IPS-18a (cell line): ENCODE results near the gene BRAF.
"Not testable (repeated sequence)": the region's sequence is repeated elsewhere in the genome, so short reads cannot be mapped to it uniquely, and the experiment has no call there.

Source experiments
- H3K27ac ChIP-seq: one replicate; pipeline ENCODE4 v1.5.1; 2013; ENCODE audit warnings: low read length
- H3K27me3 ChIP-seq: one replicate; pipeline ENCODE4 v1.6.1; 2013; ENCODE audit warnings: mild to moderate bottlenecking, low read length; ENCODE audit not compliant: control insufficient read depth, insufficient read depth
- H3K36me3 ChIP-seq: one replicate; pipeline ENCODE4 v1.6.1; 2013; ENCODE audit warnings: low read depth, low read length; ENCODE audit not compliant: control insufficient read depth
- H3K4me1 ChIP-seq: one replicate; pipeline ENCODE4 v1.6.1; 2013; ENCODE audit warnings: low read depth, low read length; ENCODE audit not compliant: control insufficient read depth
- H3K4me3 ChIP-seq: one replicate; pipeline ENCODE4 v1.5.1; 2013; ENCODE audit warnings: low read length
- H3K9ac ChIP-seq: one replicate; pipeline ENCODE4 v1.6.1; 2013; ENCODE audit warnings: mild to moderate bottlenecking, low read length, moderate library complexity
- H3K9me3 ChIP-seq: one replicate; pipeline ENCODE4 v1.6.1; 2013; ENCODE audit warnings: low read depth, low read length; ENCODE audit not compliant: control insufficient read depth

BRAF gene

GRCh38 chr7:140696680-140697446 is 227.9 kb downstream of the BRAF start, which contains the start of gene NDUFB2:
Gene NDUFB2, plus strand, starts transcription at chr7:140696708. Its CDS starts 37 bp downstream, at chr7:140696745.
- Histone ChIP-seq H3K9me3 (no peaks in the 10 kb centered on the region), H3K9ac (peak within 1 kb of the TSS; percentile 47), H3K27me3 (no peaks in the 10 kb centered on the region), H3K4me1 (no peaks in the 10 kb centered on the region), H3K27ac (no peak within 1 kb of the TSS), H3K36me3 (no peaks in the 10 kb centered on the region), H3K4me3 (peak within 1 kb of the TSS; percentile 68)

DNA sequence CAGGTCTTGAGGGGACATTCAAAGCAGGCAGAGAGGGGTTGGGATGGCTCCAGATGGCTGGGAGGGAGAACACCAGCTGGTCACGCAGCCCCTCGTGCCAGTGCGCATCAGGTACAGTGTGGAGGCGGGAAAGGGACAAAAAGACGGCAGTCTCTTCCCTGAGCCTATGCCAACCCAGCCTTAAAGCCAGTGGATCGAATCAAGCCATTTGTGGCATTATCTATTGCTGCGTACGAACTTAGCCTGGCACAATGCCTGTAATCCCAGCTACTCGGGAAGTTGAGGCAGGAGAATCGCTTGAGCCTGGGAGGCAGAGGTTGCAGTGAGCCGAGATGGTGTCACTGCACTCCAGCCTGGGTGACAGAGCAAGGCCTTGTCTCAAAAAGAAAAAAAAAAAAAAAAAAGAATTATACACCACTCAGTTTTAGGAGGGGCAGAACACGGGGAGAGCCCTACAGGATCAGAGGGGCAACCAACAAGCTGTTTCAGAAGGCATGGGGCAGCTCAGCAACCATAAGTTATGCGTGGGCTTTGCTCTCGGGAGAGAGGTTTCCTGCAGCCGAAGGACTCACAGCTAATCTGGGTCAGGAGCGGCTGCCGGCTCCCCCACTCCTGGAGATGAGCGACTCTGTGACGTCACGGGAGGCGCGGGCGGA is 228.6 kb downstream of the BRAF start:
- Histone ChIP-seq H3K27me3 (no peaks in the 10 kb centered on the region), H3K4me1 (no peaks in the 10 kb centered on the region), H3K36me3 (no peaks in the 10 kb centered on the region), H3K4me3 (peak overlapping the region; percentile 68), H3K9ac (peak overlapping the region; percentile 47), H3K27ac (no peak overlapping the region), H3K9me3 (no peaks in the 10 kb centered on the region)

GRCh38 chr7:140695381-140695780 is 229.3 kb downstream of the BRAF start:
- no peaks in the 10 kb centered on the region for H3K4me1 ChIP-seq
- H3K4me3 ChIP-seq: no peak overlapping the region
- no peak overlapping the region for H3K27ac ChIP-seq
- H3K27me3 ChIP-seq: no peaks in the 10 kb centered on the region
- H3K36me3 ChIP-seq: no peaks in the 10 kb centered on the region
- H3K9ac ChIP-seq: no peak overlapping the region
- no peaks in the 10 kb centered on the region for H3K9me3 ChIP-seq

DNA sequence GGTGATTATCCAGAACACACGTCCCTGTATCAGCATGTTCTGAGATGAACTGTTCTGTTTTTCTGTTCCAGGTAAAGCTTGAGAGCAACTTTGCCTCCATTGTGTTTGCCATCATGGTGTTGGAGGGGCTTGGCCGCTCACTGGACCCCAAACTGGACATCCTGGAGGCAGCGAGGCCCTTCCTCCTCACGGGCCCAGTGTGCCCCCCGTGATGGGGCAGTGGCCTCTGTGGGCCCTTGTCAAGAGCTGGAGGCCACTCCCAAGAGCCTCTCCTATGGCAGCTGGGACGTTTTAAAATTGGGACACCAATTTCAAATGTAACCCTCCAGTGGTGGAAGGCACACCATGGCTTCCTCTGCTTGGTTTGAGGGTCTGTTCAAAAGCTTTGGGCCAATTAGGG is 230.1 kb downstream of the BRAF start:
- no peaks in the 10 kb centered on the region for H3K9me3 ChIP-seq
- H3K27ac ChIP-seq: no peak overlapping the region
- H3K36me3 ChIP-seq: no peaks in the 10 kb centered on the region
- no peak overlapping the region for H3K4me3 ChIP-seq
- no peaks in the 10 kb centered on the region for H3K4me1 ChIP-seq
- H3K9ac ChIP-seq: no peak overlapping the region
- H3K27me3 ChIP-seq: no peaks in the 10 kb centered on the region

GRCh38 chr7:140693849-140694248 is 230.9 kb downstream of the BRAF start:
- not testable (repeated sequence) for H3K27me3 ChIP-seq, H3K4me3 ChIP-seq, H3K9me3 ChIP-seq, H3K9ac ChIP-seq, H3K36me3 ChIP-seq, H3K4me1 ChIP-seq, H3K27ac ChIP-seq

- no peak overlapping the region for H3K9ac ChIP-seq
- no peaks in the 10 kb centered on the region for H3K36me3 ChIP-seq
- no peak overlapping the region for H3K4me3 ChIP-seq
- H3K27ac ChIP-seq: no peak overlapping the region
- no peaks in the 10 kb centered on the region for H3K4me1 ChIP-seq
- no peaks in the 10 kb centered on the region for H3K9me3 ChIP-seq
- H3K27me3 ChIP-seq: no peaks in the 10 kb centered on the region
These were observed 233.2 kb downstream of the BRAF start for GRCh38 chr7:140691376-140692045.

DNA sequence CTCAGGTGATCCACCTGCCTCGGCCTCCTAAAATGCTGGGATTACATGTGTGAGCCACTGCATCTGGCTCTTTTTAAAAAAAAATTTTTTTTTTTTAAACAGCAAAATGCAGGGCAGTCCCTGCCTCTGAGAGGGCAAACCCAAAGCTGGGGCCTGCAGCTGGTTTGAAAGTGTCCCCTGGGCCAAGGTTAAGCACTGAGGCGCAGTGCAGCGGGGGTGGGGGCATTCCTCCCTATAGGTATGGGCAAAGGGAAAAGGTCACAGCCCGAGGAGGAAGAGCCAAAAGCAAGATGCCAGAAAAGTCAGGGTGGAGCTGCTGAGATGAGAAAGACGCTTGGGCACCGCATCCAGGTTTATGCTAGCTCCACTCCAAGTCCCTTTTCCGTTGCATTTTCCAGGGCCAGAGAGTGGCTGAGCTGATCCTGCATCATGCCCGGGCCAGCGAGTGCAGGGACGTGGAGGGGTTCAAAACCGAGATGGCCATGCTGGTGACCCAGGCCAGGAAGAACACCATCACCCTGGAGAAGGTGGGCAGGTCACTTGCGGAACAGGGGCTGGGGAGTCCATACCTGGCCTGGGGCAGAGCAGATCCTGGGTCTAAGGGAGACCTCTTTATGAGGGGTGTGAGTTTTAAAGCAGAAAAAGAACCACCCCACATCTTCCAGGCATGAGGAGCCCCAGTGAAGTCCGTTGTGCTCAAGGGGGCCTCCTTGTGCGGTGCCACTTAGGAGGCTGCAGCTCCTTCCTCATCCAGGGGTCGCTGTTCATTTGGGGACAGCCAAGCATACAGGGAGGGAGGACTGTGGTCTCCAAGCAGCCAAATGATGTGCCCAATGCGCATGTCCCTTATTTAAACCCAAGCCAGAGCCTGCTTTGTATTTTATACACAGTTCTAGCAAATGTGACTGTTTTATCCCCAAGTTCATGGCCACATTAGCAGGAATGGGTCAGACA is 235.3 kb downstream of the BRAF start:
- Histone ChIP-seq H3K27ac (no peak overlapping the region), H3K9ac (no peak overlapping the region), H3K27me3 (no peaks in the 10 kb centered on the region), H3K4me1 (no peaks in the 10 kb centered on the region), H3K4me3 (no peak overlapping the region), H3K9me3 (no peaks in the 10 kb centered on the region), H3K36me3 (no peaks in the 10 kb centered on the region)

GRCh38 chr7:140688341-140688740 is 236.4 kb downstream of the BRAF start:
- no peaks in the 10 kb centered on the region for H3K27me3 ChIP-seq
- no peak overlapping the region for H3K4me3 ChIP-seq
- H3K36me3 ChIP-seq: no peaks in the 10 kb centered on the region
- H3K9ac ChIP-seq: no peak overlapping the region
- no peaks in the 10 kb centered on the region for H3K9me3 ChIP-seq
- no peaks in the 10 kb centered on the region for H3K4me1 ChIP-seq
- no peak overlapping the region for H3K27ac ChIP-seq

- H3K27ac ChIP-seq: no peak overlapping the region
These were observed 237.8 kb downstream of the BRAF start for GRCh38 chr7:140686921-140687320.

GRCh38 chr7:140685407-140686087 is 239.2 kb downstream of the BRAF start:
- Histone ChIP-seq H3K27me3 (no peaks in the 10 kb centered on the region), H3K27ac (no peak overlapping the region), H3K4me3 (no peak overlapping the region), H3K4me1 (no peaks in the 10 kb centered on the region), H3K9me3 (no peaks in the 10 kb centered on the region), H3K9ac (no peak overlapping the region), H3K36me3 (no peaks in the 10 kb centered on the region)

More at GRCh38 chr7:140686921-140687320, 237.8 kb downstream of the BRAF start:
- H3K4me1 ChIP-seq: no peaks in the 10 kb centered on the region
- no peak overlapping the region for H3K4me3 ChIP-seq
- no peak overlapping the region for H3K9ac ChIP-seq
- no peaks in the 10 kb centered on the region for H3K9me3 ChIP-seq
- H3K36me3 ChIP-seq: no peaks in the 10 kb centered on the region
- no peaks in the 10 kb centered on the region for H3K27me3 ChIP-seq
